PFSK-1 (cell line): ENCODE data around the gene PHETA1.
A peak's percentile ranks its signal among the peaks of the same experiment; 100 is the strongest.

Experiments used
- FOXP2 ChIP-seq: optimal IDR thresholded peaks from 2 replicates; pipeline ENCODE3; 2011; ENCODE audit warnings: borderline replicate concordance, control low read depth, inconsistent platforms; ENCODE audit not compliant: insufficient read depth; ENCODE audit errors: extremely low read length, extremely low read depth
- POLR2AphosphoS5 ChIP-seq: IDR thresholded peaks from 2 replicates; pipeline ENCODE4 v1.6.1; 2012; ENCODE audit warnings: low read depth, mild to moderate bottlenecking, control low read depth, low read length, moderate library complexity
- REST ChIP-seq, 2 experiments: IDR thresholded peaks; 2 replicates each; pipeline versions ENCODE4 v1.6.1 to v1.8.0; 2011 to 2012; ENCODE audit warnings: low read depth in 2 of 2, low read length in 2 of 2, control low read depth in 1 of 2, inconsistent platforms in 1 of 2, mild to moderate bottlenecking in 1 of 2, moderate library complexity in 1 of 2; ENCODE audit not compliant: insufficient read depth in 1 of 2
- SIN3A ChIP-seq: IDR thresholded peaks from 2 replicates; pipeline ENCODE4 v1.6.1; 2012; ENCODE audit warnings: mild to moderate bottlenecking, low read length, moderate library complexity, borderline replicate concordance; ENCODE audit not compliant: insufficient read depth
- TAF1 ChIP-seq: IDR thresholded peaks from 2 replicates; pipeline ENCODE4 v1.6.1; 2012; ENCODE audit warnings: low read length, control low read depth, borderline replicate concordance; ENCODE audit not compliant: insufficient read depth

Gene PHETA1

GRCh38 chr12:111396726-111397445 is 28.0 kb upstream of the PHETA1 start:
- TF ChIP-seq FOXP2 (peak; percentile 66), TAF1 (no peak), REST (IDR thresholded peaks at IDR 0.05; ENCODE audit: insufficient read depth in 1 of 2, low read depth in 2 of 2, low read length in 2 of 2) (no peak), POLR2AphosphoS5 (no peak), SIN3A (no peak)

GRCh38 chr12:111395336-111396187 is 26.7 kb upstream of the PHETA1 start:
- TF ChIP-seq SIN3A, result no peak

GRCh38 chr12:111394480-111394879 is 25.6 kb upstream of the PHETA1 start:
- TF ChIP-seq TAF1 (no peak), REST (IDR thresholded peaks at IDR 0.05; ENCODE audit: insufficient read depth in 1 of 2, low read depth in 2 of 2, low read length in 2 of 2) (no peak), POLR2AphosphoS5 (no peak), SIN3A (no peak), FOXP2 (no peak)

GRCh38 chr12:111393700-111394300 is 24.9 kb upstream of the PHETA1 start:
- no peak for TF ChIP-seq POLR2AphosphoS5
- no peak for TF ChIP-seq FOXP2
- TF ChIP-seq SIN3A, result no peak
- no peak for TF ChIP-seq TAF1
- no peak for TF ChIP-seq REST (IDR thresholded peaks at IDR 0.05; ENCODE audit: insufficient read depth in 1 of 2, low read depth in 2 of 2, low read length in 2 of 2)

GRCh38 chr12:111390910-111391309 is 22.0 kb upstream of the PHETA1 start:
- TF ChIP-seq SIN3A (no peak), FOXP2 (no peak), POLR2AphosphoS5 (no peak)

GRCh38 chr12:111389635-111390034 is 20.7 kb upstream of the PHETA1 start:
- TF ChIP-seq SIN3A (no peak), REST (IDR thresholded peaks at IDR 0.05; ENCODE audit: insufficient read depth in 1 of 2, low read depth in 2 of 2, low read length in 2 of 2) (no peak), TAF1 (no peak), POLR2AphosphoS5 (no peak), FOXP2 (no peak)
